GM21360 (cell line): ENCODE results near the gene DUSP5.
"Not testable (repeated sequence)": the region's sequence is repeated elsewhere in the genome, so short reads cannot be mapped to it uniquely, and the experiment has no call there.

ENCODE experiments used
- ATAC-seq: cut with Tn5 transposase; IDR thresholded peaks from one replicate; pipeline ENCODE4 v1.9.1; 2021; ENCODE audit warnings: mild to moderate bottlenecking, moderate library complexity; ENCODE audit not compliant: unreplicated experiment

DUSP5 gene

DNA sequence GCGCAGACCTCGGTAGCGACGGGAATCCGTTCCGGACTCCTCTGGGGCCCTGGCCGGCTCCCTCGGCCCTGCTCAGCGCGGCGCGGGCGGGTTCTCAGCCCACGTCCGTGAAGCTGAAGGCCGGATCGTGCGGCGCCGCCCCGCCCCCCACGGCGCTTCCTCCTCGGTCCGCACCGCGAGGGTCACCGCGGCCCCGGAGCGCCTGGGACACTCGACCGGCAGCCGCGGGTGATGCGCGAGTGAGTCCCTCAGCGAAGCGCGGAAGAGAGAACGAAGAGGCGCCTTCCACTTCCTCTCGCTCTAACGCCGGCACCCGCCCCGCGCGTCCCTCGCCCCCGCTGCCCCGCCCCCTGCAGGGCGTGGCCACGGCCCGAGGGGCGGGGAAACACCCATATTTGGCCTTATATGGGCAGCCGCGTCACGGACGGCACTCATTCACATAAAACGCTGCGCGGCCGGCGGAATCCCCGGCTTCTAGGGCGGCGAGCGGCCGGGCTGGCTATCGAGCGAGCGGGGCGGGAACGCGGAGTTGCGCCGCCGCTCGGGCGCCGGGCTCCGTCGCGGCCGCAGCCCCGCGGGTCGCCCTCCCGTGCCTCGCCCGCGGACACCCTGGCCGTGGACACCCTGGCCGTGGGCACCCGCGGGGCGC is at the start of gene DUSP5:
Gene DUSP5, plus strand, starts transcription at position 470 of the 649 bp plus-strand sequence. CDS start 215 bp downstream, outside the sequence.
- ATAC-seq: peak; percentile 70

DNA sequence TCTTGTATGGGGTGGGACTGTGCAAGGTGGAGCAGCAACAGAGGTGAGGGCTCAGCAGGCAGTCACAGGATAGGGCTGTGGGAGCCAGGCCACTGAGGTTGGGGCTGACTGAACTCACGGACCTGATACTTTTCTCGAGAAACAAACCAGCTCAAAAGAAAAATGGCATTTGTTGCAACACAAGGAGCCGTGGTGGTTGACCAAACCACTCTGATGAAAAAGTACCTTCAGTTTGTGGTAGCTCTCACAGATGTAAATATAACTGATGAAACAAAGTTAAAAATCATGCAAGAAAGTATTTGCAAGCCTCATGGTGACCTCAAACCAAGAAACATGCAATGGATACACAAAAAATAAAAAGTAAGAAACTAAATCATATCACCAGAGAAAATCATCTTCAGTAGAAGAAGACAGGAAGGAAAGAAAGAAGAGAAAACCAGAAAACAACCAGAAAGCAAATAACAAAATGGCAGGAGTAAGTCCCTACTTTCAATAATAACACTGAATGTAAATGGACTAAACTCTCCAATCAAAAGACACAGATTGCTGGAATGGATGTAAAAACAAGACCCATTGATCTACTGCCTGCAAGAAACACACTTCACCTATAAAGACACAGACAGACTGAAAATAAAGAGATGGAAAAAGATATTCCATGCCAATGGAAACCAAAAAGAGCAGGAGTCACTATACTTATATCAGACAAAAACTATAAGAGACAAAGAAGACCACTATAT is 48.9 kb upstream of the DUSP5 start:
- ATAC-seq: no peak

DNA sequence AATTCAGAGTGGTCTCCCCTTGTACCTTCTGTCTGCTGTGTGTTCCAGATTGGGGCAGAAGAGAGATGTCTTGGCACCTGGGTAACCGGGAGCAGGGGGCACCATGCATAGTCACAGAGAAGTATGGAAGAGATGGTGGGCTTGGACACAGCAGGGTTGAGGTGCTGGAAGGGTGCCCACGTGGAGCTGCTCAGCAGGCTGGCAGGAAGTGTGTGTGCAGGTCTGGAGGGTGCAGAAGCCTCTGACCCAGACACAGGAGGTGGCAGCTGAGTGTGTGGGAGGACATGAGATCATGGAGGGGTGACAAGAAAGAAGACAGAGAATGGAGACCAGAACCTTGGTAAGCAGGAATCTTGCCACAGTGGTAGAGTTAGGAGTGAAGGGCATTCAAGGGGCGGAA is 42.3 kb upstream of the DUSP5 start:
- ATAC-seq: no peak

GRCh38 chr10:110456046-110456445 is 41.7 kb upstream of the DUSP5 start:
- ATAC-seq: no peak

DNA sequence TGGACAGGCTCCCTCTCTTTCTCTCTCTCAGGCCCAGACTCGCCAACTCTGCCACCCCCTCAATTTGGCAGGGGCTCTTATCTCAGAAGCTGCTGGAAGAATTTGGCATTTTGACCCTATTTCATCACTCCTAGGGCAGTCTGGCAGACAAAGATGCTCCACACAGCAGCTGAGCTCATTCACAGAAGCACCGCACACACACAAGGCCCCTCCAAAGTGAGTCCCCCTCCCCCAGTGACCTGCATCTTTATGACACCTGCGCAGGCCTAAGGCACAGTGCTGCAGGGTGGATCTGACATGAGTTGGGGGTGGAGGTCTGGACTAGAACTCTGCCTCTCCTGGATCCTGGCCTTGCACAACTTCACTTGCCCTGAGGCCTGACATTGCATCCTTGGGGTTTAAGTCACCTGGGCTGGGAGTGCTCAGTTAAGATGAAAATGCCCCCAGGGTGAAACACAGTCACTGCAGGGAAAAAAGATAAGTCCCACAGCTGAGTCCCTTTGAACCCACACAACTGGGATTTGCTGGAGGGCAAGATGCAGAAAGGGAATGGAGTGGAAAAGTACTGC is 41.1 kb upstream of the DUSP5 start:
- ATAC-seq: no peak

DNA sequence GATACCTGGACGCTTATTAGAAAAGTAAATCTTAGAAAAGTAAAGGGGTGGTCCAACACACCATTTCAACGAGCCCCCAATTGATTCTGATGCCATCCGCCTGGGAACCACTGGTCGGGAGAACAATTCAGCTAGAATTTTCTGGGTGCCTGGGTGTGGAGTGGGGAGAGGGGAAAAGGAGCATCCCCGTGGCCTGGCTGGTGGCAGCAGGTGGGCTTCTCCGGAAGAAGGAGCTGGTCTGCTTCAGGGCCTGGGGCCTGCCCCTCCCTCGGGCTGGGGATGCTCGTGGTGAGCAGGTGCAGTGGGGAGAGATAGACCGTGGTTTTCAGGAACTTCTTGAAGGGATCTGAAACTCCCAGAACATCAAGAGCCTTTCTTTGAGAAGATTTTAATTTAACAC is 39.9 kb upstream of the DUSP5 start:
- peak; percentile 23 for ATAC-seq

DNA sequence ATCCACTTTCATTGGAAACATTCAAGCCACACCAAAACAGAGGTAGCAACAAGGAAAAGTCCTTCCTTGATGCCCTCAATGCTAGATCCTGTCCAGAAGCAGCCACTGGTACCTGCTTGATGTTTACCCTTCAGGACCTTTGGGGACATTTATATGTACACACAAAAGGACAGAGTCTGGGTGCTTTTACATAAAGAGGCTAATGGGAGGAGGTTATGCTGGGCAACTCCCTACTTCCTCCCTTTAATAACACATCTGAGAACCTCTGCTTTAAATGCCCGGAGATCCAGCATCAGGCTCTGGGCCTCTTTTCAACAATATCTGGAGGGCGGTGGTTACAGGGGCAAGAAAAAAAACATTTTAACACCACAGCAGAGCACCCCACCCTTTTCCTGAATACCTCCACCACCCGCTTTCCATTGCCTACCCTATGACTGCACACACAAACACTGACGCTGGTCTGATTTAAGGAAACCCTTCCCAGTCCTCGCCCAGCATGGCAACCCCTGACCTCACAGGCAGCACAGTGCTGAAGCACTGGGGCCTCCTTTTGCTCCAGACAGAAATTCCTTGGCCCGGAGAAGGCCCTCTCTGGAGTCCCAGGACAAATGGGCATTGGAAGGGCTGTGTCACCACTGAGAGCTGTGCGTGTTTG is 39.3 kb upstream of the DUSP5 start:
- ATAC-seq: peak; percentile 44

- no peak for ATAC-seq
These were observed 38.1 kb upstream of the DUSP5 start for GRCh38 chr10:110459600-110459999.

DNA sequence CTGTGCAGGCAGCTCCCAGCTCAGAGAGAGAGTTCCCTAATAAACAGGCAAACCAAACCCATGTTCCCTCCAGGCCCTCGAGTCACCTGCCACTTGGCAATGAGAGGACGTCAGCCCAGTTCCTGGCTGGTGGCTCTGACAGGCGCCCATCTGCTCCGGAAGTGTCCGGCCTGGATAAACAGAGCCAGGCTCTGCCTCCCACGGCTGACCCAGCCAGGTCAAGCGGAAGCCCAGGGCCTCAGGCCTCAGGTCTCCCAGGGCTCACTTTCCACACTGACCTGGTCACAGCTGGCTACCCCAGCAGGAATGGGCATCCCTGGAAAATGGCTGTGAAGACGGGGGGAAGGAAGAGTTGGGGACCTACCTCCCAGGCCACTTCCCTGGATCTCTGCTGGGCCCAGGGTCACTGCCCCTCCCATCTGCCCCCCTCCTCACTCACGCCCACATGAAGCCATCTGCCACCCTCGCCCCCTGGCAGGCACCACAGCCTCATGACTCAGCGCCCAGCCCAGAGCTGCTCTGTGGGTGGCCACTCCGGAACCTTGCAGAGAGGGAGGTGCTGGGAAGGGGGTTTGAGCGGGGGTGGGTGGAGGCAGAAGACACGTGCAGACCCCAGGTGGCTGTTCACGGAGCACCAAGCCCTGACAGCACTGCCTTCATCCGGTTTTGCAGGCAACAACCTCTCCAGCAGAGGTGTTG is 37.4 kb upstream of the DUSP5 start:
- ATAC-seq: no peak

- no peak for ATAC-seq
These were observed 36.6 kb upstream of the DUSP5 start for GRCh38 chr10:110461088-110461487.

- ATAC-seq: no peak
These were observed 36.2 kb upstream of the DUSP5 start for GRCh38 chr10:110461530-110461929.

GRCh38 chr10:110462166-110463095 is 35.3 kb upstream of the DUSP5 start:
- no peak for ATAC-seq

GRCh38 chr10:110468258-110468657 is 29.4 kb upstream of the DUSP5 start:
- ATAC-seq: not testable (repeated sequence)

DNA sequence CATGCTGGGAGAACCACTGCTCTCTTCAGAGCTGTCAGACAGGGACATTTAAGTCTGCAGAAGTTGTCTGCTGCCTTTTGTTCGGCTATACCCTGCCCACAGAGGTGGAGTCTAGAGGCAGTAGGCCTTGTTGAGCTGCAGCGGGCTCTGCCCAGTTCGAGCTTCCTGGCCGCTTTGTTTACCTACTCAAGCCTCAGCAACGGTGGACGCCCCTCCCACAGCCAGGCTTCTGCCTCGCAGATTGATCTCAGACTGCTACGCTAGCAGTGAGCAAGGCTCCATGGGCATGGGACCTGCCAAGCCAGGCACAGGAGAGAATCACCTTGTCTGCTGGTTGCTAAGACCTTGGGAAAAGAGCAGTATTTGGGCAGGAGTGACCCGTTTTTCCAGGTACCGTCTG is 27.2 kb upstream of the DUSP5 start:
- not testable (repeated sequence) for ATAC-seq

GRCh38 chr10:110471566-110472139 is 26.1 kb upstream of the DUSP5 start:
- ATAC-seq: no peak

DNA sequence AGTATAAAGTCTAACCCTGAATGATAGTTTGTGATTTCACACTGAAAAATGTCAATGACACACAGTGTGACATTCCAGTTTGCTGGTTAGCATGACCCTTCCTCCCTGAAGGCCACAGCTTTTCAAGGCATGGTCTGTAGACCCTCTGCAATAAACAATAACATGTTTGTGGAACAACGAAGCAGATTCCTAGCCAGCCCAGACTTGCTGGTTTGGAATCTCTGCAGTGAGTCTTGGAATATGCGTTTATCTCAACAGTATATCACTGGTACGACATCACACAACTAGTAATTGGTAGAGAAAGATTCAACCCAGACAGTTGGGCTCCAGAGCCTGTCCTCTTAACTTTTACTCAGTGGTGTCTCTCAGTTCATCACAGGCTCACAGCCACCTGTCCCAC is 23.7 kb upstream of the DUSP5 start:
- ATAC-seq: no peak

- ATAC-seq: no peak
These were observed 22.9 kb upstream of the DUSP5 start for GRCh38 chr10:110474826-110475225.

DNA sequence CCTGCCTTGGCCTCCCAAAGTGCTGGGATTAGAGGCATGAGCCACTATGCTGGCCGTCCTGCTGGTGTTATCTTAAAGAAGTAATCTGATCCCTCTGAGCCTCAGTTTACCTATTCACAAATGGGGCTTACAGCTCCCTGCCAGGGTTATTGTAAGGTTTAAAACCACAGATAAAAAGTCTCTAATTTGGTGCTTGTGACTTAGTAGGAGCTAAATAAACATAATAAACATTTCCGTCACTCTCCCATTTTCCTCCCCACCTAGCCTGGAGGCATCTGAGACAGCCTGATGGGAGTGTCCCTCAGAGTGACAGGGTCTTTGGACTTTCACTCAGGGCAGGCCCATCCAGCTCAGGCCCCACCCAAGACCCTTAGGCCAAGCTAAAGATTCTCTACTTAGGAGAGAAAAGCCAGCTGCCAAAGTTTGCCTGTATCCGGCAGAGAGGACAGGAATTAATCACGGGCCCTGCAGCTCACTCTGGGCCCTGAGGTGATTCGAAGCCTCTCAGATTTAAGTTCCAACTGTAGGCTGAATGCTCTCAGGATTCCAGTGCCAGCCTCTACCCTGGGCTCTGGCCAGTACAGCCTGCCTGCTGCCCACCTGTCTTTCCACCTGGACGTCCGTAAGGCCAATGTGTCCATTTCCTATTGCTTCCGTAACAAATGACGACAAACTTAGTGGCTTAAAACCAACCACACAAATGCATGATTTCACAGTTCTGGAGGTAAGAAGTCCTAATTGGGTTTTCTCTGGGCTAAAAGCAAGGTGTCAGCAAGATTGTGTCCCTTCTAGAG is 21.8 kb upstream of the DUSP5 start:
- ATAC-seq: no peak

GRCh38 chr10:110479710-110480109 is 18.0 kb upstream of the DUSP5 start:
- no peak for ATAC-seq
